SK-N-SH treated with all-trans-retinoic acid at 6 μM for 48 hours (cell line): ENCODE results near the gene CPT1B.

ENCODE experiments used
- ZNF8 ChIP-seq: fragments of 450-650 bp; formaldehyde crosslinking; IDR thresholded peaks from 2 replicates; pipeline ENCODE4 v1.5.0; 2020; ENCODE audit warnings: mild to moderate bottlenecking, moderate library complexity
- TF ChIP-seq, protein P1 (sequence below): fragments of 250-450 bp; sonication (Bioruptor Pico); IDR thresholded peaks from 2 replicates; pipeline ENCODE4 v1.8.0; 2020; ENCODE audit warnings: mild to moderate bottlenecking, moderate library complexity, borderline replicate concordance
- TF ChIP-seq, protein P2 (sequence below): fragments of 250-450 bp; sonication (Bioruptor Pico); IDR thresholded peaks from 2 replicates; pipeline ENCODE4 v1.5.1; 2020; ENCODE audit warnings: low read depth, mild to moderate bottlenecking, moderate library complexity

DNA sequence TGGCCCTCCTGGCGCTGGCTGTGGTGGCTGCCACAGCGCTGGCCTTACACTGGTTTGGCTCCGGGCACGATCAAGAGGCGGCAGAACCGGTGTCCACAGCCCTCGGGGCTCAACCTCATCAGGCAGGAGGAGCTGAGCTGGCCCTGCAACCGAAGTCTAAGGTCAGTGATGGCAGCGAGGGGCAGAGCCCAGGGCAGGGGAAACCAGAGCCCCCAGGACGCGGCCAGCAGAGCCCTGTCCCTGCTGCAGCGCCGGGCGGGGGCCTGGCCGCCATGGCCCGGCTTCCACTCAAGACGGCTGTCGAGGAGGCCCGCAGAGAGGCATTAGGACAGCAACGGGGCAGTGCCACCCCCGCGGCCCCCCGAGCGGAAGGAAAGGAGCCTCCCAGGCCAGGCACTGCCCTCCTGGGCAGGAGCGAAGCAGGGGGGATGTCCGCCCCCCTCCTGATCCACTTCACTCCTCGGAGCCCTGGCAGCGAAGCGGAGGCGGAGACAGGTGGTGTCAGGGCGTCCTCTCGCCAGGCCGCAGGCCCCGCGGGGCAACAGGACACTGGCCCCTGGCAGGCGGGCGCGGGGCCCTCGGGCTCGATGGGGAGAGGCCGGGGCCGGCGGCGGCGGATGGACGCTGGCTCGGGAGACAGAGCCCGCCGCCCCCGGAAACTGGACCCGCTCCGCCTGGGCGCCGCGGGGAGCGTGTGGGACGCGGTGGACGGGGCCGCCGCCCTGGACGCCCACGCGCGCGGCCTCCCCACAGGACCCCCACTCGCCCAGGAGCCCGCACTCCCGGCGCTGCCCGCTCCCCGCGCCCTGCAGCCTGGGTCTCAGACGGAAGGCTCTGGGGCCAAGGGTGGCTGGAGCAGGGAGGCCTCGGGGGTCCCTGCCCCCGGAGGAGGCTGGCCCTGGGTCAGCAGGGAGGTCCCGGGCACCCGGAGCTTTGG is 31.6 kb downstream of the CPT1B start:
- TF ChIP-seq, protein P1, sequence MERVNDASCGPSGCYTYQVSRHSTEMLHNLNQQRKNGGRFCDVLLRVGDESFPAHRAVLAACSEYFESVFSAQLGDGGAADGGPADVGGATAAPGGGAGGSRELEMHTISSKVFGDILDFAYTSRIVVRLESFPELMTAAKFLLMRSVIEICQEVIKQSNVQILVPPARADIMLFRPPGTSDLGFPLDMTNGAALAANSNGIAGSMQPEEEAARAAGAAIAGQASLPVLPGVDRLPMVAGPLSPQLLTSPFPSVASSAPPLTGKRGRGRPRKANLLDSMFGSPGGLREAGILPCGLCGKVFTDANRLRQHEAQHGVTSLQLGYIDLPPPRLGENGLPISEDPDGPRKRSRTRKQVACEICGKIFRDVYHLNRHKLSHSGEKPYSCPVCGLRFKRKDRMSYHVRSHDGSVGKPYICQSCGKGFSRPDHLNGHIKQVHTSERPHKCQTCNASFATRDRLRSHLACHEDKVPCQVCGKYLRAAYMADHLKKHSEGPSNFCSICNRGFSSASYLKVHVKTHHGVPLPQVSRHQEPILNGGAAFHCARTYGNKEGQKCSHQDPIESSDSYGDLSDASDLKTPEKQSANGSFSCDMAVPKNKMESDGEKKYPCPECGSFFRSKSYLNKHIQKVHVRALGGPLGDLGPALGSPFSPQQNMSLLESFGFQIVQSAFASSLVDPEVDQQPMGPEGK (CRISPR knock-in tag) = no peak
- no peak for TF ChIP-seq ZNF8 (CRISPR knock-in tag)
- TF ChIP-seq, protein P2, sequence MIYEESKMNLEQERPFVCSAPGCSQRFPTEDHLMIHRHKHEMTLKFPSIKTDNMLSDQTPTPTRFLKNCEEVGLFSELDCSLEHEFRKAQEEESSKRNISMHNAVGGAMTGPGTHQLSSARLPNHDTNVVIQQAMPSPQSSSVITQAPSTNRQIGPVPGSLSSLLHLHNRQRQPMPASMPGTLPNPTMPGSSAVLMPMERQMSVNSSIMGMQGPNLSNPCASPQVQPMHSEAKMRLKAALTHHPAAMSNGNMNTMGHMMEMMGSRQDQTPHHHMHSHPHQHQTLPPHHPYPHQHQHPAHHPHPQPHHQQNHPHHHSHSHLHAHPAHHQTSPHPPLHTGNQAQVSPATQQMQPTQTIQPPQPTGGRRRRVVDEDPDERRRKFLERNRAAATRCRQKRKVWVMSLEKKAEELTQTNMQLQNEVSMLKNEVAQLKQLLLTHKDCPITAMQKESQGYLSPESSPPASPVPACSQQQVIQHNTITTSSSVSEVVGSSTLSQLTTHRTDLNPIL = no peak
